ENCODE results near the gene AXL. TPM values are rescaled to one million over a fixed set of nuclear protein-coding genes. Genes with fewer than 3 reads are reported as not detected.
A peak's percentile ranks its signal among the peaks of the same experiment; 100 is the strongest.

The AXL gene
- total and polyA plus RNA-seq, 9 of the 15 experiments (the other 6 are each of a cell fraction or from before 2014, with no cell fraction given): 0.80 to 6.6 (median 1.6) TPM

DNA sequence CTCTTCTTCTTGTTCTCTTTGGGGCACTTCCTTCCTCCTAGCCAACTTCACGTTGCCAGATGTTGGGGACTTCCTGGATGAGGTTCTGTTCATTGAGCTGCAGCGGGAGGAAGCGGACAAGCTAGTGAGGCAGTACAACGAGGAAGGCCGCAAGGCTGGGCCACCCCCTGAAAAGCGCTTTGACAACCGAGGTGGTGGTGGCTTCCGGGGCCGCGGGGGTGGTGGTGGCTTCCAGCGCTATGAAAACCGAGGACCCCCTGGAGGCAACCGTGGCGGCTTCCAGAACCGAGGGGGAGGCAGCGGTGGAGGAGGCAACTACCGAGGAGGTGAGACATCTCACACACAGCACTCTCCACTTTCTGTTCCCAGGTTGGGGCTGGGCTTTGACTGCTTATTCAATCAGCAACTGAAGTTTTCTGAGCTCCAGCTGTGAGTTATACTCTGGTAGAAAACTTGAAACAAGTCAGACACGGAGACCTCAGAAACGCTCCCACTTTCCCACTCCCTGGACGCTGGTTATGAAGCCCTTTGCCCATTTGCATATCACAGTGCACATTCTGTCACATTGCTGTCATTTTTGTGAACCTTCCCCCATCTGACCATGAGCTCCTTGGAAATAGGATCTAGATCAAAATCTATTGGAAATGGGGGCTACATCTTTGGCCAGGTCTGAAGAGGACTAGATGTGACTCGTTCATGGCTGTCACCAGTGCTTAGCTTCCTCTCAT, 83.8 kb downstream of the AXL start (continued):
- TF ChIP-seq, protein P1, sequence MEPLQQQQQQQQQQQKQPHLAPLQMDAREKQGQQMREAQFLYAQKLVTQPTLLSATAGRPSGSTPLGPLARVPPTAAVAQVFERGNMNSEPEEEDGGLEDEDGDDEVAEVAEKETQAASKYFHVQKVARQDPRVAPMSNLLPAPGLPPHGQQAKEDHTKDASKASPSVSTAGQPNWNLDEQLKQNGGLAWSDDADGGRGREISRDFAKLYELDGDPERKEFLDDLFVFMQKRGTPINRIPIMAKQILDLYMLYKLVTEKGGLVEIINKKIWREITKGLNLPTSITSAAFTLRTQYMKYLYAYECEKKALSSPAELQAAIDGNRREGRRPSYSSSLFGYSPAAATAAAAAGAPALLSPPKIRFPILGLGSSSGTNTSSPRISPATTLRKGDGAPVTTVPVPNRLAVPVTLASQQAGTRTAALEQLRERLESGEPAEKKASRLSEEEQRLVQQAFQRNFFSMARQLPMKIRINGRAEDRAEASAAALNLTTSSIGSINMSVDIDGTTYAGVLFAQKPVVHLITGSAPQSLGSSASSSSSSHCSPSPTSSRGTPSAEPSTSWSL (CRISPR knock-in tag; IDR thresholded peaks at IDR 0.05; ENCODE audit: borderline replicate concordance): no peak
- TF ChIP-seq CREBBP (IDR thresholded peaks at IDR 0.05; ENCODE audit: low read depth, low read length): no peak

DNA sequence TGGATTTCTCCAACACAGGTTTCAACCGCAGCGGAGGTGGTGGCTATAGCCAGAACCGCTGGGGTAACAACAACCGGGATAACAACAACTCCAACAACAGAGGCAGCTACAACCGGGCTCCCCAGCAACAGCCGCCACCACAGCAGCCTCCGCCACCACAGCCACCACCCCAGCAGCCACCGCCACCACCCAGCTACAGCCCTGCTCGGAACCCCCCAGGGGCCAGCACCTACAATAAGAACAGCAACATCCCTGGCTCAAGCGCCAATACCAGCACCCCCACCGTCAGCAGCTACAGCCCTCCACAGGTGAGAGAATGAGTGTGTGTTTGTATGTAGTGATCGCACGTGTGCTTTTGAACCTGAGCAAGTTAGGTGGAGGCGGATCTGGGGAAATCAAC, 84.9 kb downstream of the AXL start:
- intact Hi-C loops (cut with micrococcal nuclease): no loop called here
- peaks cover under 1% of the 10 kb centered on the region; the same call in 1 of the 3 replicates for H3K79me2 ChIP-seq (ENCODE audit: control insufficient read depth, insufficient read depth, low read length)
- FAIRE-seq: no peak
- no peak overlapping the region for H3K4me3 ChIP-seq
- 98% methylated on average over 14 of the region's 14 CpGs for WGBS (ENCODE audit: insufficient coverage, low coverage, missing lambda C conversion rate)
- CTCF ChIA-PET (ENCODE audit: low intra/inter-chr PET ratio): no interaction called here
- H3K9ac ChIP-seq (ENCODE audit: insufficient read depth in 1 of 2, low read depth in 2 of 2, low read length in 2 of 2): no peak overlapping the region
- BruUV-seq (replicated peaks): no TSS peak
- no peak overlapping the region for H2AFZ ChIP-seq (ENCODE audit: low read depth, low read length)
- H3K36me3 ChIP-seq (ENCODE audit: control insufficient read depth, insufficient read depth, low read length): peaks cover 93% of the 10 kb centered on the region
- H3K9me1 ChIP-seq (ENCODE audit: control insufficient read depth, insufficient read depth, low read length): no peaks in the 10 kb centered on the region
- H3K9me3 ChIP-seq (replicated peaks; ENCODE audit: control insufficient read depth, insufficient read depth, low read depth, low read length): no peaks in the 10 kb centered on the region
- H3K27me3 ChIP-seq (ENCODE audit: control insufficient read depth in 2 of 2, insufficient read depth in 2 of 2, low read length in 2 of 2): no peaks in the 10 kb centered on the region
- no peak for ATAC-seq
- peak; percentile 45; the same call in 1 of the 2 replicates for TF ChIP-seq POLR2G (IDR thresholded peaks at IDR 0.05; ENCODE audit: low read depth, low read length)
- TF ChIP-seq, protein P2, sequence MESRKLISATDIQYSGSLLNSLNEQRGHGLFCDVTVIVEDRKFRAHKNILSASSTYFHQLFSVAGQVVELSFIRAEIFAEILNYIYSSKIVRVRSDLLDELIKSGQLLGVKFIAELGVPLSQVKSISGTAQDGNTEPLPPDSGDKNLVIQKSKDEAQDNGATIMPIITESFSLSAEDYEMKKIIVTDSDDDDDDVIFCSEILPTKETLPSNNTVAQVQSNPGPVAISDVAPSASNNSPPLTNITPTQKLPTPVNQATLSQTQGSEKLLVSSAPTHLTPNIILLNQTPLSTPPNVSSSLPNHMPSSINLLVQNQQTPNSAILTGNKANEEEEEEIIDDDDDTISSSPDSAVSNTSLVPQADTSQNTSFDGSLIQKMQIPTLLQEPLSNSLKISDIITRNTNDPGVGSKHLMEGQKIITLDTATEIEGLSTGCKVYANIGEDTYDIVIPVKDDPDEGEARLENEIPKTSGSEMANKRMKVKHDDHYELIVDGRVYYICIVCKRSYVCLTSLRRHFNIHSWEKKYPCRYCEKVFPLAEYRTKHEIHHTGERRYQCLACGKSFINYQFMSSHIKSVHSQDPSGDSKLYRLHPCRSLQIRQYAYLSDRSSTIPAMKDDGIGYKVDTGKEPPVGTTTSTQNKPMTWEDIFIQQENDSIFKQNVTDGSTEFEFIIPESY (CRISPR knock-in tag; IDR thresholded peaks at IDR 0.05): peak; percentile 49; the same call in 1 of the 2 replicates
- 0 out of 2 replicates have a peak, but pooled peaks have one; percentile 29 for TF ChIP-seq RBFOX2 (IDR thresholded peaks at IDR 0.05; ENCODE audit: low read depth, low read length)
- no peak for TF ChIP-seq NFE2 (IDR thresholded peaks at IDR 0.05; ENCODE audit: low read depth)
- H3K27ac ChIP-seq (ENCODE audit: extremely low read depth, low read depth, low read length): no peak overlapping the region
- in situ Hi-C loops (cut with MboI): loop anchor here (25.0 kb wide), 1 partner anchor 258 kb away; no protein-coding TSS in a partner anchor
- H3K4me1 ChIP-seq (replicated peaks in 1 of 2; ENCODE audit: control insufficient read depth in 2 of 2, insufficient read depth in 2 of 2, low read length in 2 of 2): peaks cover 4 to 7% of the 10 kb centered on the region in 2 experiments; a peak in 4 of 5 replicates
- POLR2A ChIA-PET: interaction anchor here (0.6 to 1.2 kb wide), 3 partner anchors 9 to 12 kb away, joined by 3 to 4 read pairs (median 4); no protein-coding TSS in a partner anchor
- DNase-seq (ENCODE audit: extremely low read depth in 1 of 4, low spot score in 3 of 4): no peak
- H4K20me1 ChIP-seq (replicated peaks; ENCODE audit: control insufficient read depth, insufficient read depth, low read length): peaks cover 11% of the 10 kb centered on the region; the same call in 1 of the 2 replicates
- no peak overlapping the region for H3K4me2 ChIP-seq (ENCODE audit: insufficient read depth, low read length)
